ENCODE results near the gene ATP2B3.

The ATP2B3 gene

DNA sequence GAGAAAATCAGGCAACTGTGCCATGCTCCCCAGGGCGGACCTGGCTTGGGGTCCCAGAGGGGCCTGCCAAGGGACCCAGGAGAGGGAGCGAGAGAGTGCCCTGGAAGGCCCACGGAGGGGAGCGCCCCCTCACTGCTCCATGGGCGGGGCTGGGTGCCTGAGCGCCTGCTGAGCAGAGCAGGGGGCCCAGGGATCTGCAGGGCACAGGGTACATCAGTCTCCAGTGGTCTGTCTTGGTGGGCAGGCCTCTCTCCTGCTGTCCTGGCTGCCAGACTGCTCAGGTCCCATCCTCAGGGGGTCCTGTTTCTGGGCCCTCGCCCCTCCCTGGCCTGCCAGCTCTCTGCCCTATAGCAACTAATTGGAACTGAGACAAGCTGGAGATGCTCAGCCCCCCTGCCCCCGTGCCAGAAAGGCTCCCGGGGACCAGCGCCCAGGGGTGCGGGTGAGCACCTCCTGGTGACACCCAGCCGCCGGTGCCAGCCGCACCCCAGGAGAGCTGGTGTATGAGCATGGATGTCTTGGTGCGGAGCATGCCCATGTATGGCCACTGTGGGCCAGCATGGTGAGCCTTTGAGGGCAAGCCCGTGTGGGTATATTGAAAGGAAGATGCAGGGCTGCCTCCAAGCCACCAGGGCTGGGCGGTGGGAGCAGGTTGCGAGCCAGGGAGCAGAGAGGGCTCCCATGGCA, 21.4 kb upstream of the ATP2B3 start:
- Histone ChIP-seq H3K4me1 (ENCODE audit: control insufficient read depth in 2 of 2, insufficient read depth in 2 of 2, low read length in 2 of 2) (no peaks in the 10 kb centered on the region), H3K36me3 (ENCODE audit: control insufficient read depth in 2 of 2, insufficient read depth in 2 of 2, low read length in 2 of 2) (no peaks in the 10 kb centered on the region), H3K27me3 (ENCODE audit: control insufficient read depth in 2 of 2, insufficient read depth in 2 of 2, low read length in 2 of 2) (peaks cover 0 to 3% of the 10 kb centered on the region in 2 donors), H3K9me3 (ENCODE audit: control insufficient read depth in 2 of 2, low read length in 2 of 2) (no peaks in the 10 kb centered on the region), H3K9ac (ENCODE audit: low read depth in 1 of 2, low read length in 2 of 2) (no peak overlapping the region), H3K4me3 (ENCODE audit: low read length in 2 of 2) (no peak overlapping the region), H3K27ac (ENCODE audit: low read depth in 2 of 2, low read length in 2 of 2) (no peak overlapping the region)

DNA sequence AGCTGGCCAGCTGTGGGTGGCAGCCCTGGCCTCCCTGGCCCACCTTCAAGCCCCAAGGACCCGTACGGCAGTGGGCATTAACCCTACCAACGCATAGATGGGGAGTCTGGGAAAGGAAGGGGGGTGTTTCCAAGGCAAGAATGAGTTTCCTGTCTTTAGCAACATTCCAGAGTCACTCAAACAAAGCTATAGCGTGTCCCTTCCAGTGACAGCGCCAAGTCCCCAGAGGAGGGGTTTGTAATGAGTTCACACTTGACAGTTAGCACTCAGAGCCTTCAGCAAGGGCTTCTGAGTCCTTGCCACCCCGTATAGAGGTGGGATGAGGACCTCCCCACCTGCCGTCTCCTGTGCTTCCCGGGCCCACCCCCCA, 20.9 kb upstream of the ATP2B3 start:
- peaks cover 0 to 3% of the 10 kb centered on the region in 2 donors for H3K27me3 ChIP-seq (ENCODE audit: control insufficient read depth in 2 of 2, insufficient read depth in 2 of 2, low read length in 2 of 2)
- no peak overlapping the region for H3K27ac ChIP-seq (ENCODE audit: low read depth in 2 of 2, low read length in 2 of 2)
- H3K4me1 ChIP-seq (ENCODE audit: control insufficient read depth in 2 of 2, insufficient read depth in 2 of 2, low read length in 2 of 2): no peaks in the 10 kb centered on the region
- no peaks in the 10 kb centered on the region for H3K9me3 ChIP-seq (ENCODE audit: control insufficient read depth in 2 of 2, low read length in 2 of 2)
- no peak overlapping the region for H3K4me3 ChIP-seq (ENCODE audit: low read length in 2 of 2)
- H3K36me3 ChIP-seq (ENCODE audit: control insufficient read depth in 2 of 2, insufficient read depth in 2 of 2, low read length in 2 of 2): no peaks in the 10 kb centered on the region
- no peak overlapping the region for H3K9ac ChIP-seq (ENCODE audit: low read depth in 1 of 2, low read length in 2 of 2)

DNA sequence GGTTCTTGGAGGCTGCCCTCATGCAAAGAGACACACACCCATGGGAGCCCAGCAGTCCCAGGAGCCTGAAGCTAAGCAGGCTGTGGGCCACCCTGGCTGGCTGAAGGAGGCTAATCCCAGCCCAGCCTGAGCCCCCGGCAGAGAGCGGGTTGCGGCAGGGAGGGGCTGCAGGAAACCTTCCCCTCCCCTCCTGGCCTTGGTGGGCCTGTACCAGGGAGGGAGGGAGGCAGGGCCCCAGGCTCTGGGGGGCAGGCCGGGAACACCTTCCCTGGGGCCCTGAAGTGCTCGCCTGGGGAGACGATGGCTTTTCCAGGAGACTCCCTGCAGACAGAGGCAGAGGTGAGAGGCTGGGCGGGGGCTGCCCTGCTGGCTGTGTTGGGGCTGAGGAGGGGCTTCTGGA, 19.0 kb upstream of the ATP2B3 start:
- no peak overlapping the region for H3K9ac ChIP-seq (ENCODE audit: low read depth in 1 of 2, low read length in 2 of 2)
- no peaks in the 10 kb centered on the region for H3K4me1 ChIP-seq (ENCODE audit: control insufficient read depth in 2 of 2, insufficient read depth in 2 of 2, low read length in 2 of 2)
- peaks cover 0 to 3% of the 10 kb centered on the region in 2 donors for H3K27me3 ChIP-seq (ENCODE audit: control insufficient read depth in 2 of 2, insufficient read depth in 2 of 2, low read length in 2 of 2)
- H3K36me3 ChIP-seq (ENCODE audit: control insufficient read depth in 2 of 2, insufficient read depth in 2 of 2, low read length in 2 of 2): no peaks in the 10 kb centered on the region
- no peak overlapping the region for H3K4me3 ChIP-seq (ENCODE audit: low read length in 2 of 2)
- no peak overlapping the region for H3K27ac ChIP-seq (ENCODE audit: low read depth in 2 of 2, low read length in 2 of 2)
- H3K9me3 ChIP-seq (ENCODE audit: control insufficient read depth in 2 of 2, low read length in 2 of 2): no peaks in the 10 kb centered on the region

DNA sequence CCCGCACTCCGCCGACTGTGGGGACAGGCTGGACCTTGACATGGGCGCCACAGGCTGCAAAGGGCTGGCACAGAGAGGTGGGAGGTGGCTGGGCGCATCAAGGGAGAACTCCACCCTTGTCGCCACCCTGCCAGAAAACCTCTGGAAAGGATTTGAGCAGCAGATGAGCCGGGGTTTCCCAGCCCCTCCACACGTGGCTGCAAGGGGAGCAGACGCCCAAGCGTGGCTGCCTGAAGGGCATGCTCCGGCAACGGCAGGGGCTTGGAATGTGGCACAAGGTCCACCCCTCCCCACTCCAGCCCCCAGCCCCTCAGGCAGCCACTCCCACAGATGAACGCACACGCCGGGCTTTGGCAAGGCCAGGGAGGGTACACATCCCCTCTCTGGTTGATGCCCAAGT, 18.1 kb upstream of the ATP2B3 start:
- Histone ChIP-seq H3K27me3 (ENCODE audit: control insufficient read depth in 2 of 2, insufficient read depth in 2 of 2, low read length in 2 of 2) (peaks cover 0 to 3% of the 10 kb centered on the region in 2 donors), H3K4me3 (ENCODE audit: low read length in 2 of 2) (no peak overlapping the region), H3K9ac (ENCODE audit: low read depth in 1 of 2, low read length in 2 of 2) (no peak overlapping the region), H3K27ac (ENCODE audit: low read depth in 2 of 2, low read length in 2 of 2) (no peak overlapping the region), H3K9me3 (ENCODE audit: control insufficient read depth in 2 of 2, low read length in 2 of 2) (no peaks in the 10 kb centered on the region), H3K4me1 (ENCODE audit: control insufficient read depth in 2 of 2, insufficient read depth in 2 of 2, low read length in 2 of 2) (no peaks in the 10 kb centered on the region), H3K36me3 (ENCODE audit: control insufficient read depth in 2 of 2, insufficient read depth in 2 of 2, low read length in 2 of 2) (no peaks in the 10 kb centered on the region)

DNA sequence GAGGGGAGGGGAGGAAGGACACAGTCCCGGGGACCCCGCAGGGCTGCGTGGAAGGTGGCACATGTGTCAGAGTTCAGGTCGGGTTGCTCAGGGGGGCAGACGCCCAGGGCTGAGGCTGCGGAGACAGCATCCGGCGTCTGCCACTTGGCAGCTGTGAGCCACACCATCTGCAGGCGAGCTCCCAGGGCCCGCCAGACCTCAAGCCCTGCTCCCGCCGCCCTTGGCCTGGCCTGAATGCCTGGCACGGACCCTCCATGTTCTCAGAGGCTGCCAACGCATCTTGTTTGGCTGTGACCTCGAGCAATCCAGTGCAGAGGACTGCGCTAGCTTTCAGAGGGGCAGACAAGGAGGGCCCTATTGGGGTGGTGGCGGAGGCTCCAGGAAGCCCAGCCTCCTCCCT, 17.6 kb upstream of the ATP2B3 start:
- Histone ChIP-seq H3K9ac (ENCODE audit: low read depth in 1 of 2, low read length in 2 of 2) (no peak overlapping the region), H3K4me3 (ENCODE audit: low read length in 2 of 2) (no peak overlapping the region), H3K4me1 (ENCODE audit: control insufficient read depth in 2 of 2, insufficient read depth in 2 of 2, low read length in 2 of 2) (no peaks in the 10 kb centered on the region), H3K27ac (ENCODE audit: low read depth in 2 of 2, low read length in 2 of 2) (no peak overlapping the region), H3K9me3 (ENCODE audit: control insufficient read depth in 2 of 2, low read length in 2 of 2) (no peaks in the 10 kb centered on the region), H3K27me3 (ENCODE audit: control insufficient read depth in 2 of 2, insufficient read depth in 2 of 2, low read length in 2 of 2) (peaks cover 0 to 3% of the 10 kb centered on the region in 2 donors), H3K36me3 (ENCODE audit: control insufficient read depth in 2 of 2, insufficient read depth in 2 of 2, low read length in 2 of 2) (no peaks in the 10 kb centered on the region)

DNA sequence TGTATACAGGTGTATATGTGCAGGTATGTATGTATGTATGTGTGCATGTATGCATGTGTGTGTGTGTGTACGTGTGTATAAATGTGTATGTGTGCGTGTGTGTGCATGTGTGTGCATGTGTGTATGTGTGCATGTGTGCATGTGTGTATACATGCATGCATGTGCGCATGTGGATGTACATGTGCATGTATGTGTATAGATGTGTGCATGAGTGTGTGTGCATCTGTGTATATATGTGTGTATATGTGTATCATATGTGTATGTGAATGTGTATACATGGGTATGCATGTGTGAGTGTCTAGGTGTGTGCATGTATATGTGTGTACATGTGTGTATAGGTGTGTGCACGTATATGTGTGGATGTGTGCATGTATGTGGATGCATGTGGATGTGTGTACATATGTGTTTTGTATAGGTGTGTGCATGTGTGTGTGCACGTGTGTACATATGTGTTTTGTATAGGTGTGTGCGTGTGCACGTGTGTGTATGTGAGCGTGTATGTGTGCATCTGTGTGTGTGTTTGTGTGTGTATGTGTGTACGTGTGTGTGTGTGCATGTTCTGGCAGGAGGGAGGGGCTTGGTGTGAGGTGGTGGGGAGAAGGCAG, 16.7 kb upstream of the ATP2B3 start:
- Histone ChIP-seq H3K27ac (ENCODE audit: low read depth in 2 of 2, low read length in 2 of 2) (no peak overlapping the region), H3K4me1 (ENCODE audit: control insufficient read depth in 2 of 2, insufficient read depth in 2 of 2, low read length in 2 of 2) (no peaks in the 10 kb centered on the region)

DNA sequence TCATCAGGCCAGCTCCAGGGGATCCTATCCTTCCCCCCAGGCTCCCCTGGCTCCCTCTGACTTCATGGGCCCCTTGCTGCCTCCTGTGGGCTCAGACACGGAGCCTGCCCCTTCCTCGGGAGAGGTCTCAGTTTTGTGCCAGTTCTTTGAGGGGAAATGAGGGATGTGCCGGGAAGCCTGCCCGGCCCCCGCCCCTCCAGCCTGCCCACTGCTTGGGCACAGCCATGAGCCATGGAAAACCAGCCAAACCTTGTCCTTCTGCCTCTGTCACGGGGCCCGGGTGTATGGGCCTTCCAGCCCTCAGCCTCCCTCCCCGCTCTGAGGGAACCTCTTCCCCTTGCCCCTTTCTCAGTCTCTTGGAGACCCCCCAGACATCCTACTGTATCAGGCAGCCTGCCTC, 15.9 kb upstream of the ATP2B3 start:
- H3K36me3 ChIP-seq (ENCODE audit: control insufficient read depth in 2 of 2, insufficient read depth in 2 of 2, low read length in 2 of 2): no peaks in the 10 kb centered on the region
- no peaks in the 10 kb centered on the region for H3K9me3 ChIP-seq (ENCODE audit: control insufficient read depth in 2 of 2, low read length in 2 of 2)
- H3K4me1 ChIP-seq (ENCODE audit: control insufficient read depth in 2 of 2, insufficient read depth in 2 of 2, low read length in 2 of 2): no peaks in the 10 kb centered on the region
- H3K27ac ChIP-seq (ENCODE audit: low read depth in 2 of 2, low read length in 2 of 2): no peak overlapping the region
- H3K4me3 ChIP-seq (ENCODE audit: low read length in 2 of 2): no peak overlapping the region
- no peaks in the 10 kb centered on the region for H3K27me3 ChIP-seq (ENCODE audit: control insufficient read depth in 2 of 2, insufficient read depth in 2 of 2, low read length in 2 of 2)
- no peak overlapping the region for H3K9ac ChIP-seq (ENCODE audit: low read depth in 1 of 2, low read length in 2 of 2)

More for the DNA sequence above, 16.7 kb upstream of the ATP2B3 start:
- Histone ChIP-seq H3K9ac (ENCODE audit: low read depth in 1 of 2, low read length in 2 of 2) (no peak overlapping the region), H3K4me3 (ENCODE audit: low read length in 2 of 2) (no peak overlapping the region), H3K9me3 (ENCODE audit: control insufficient read depth in 2 of 2, low read length in 2 of 2) (no peaks in the 10 kb centered on the region), H3K36me3 (ENCODE audit: control insufficient read depth in 2 of 2, insufficient read depth in 2 of 2, low read length in 2 of 2) (no peaks in the 10 kb centered on the region), H3K27me3 (ENCODE audit: control insufficient read depth in 2 of 2, insufficient read depth in 2 of 2, low read length in 2 of 2) (no peaks in the 10 kb centered on the region)

DNA sequence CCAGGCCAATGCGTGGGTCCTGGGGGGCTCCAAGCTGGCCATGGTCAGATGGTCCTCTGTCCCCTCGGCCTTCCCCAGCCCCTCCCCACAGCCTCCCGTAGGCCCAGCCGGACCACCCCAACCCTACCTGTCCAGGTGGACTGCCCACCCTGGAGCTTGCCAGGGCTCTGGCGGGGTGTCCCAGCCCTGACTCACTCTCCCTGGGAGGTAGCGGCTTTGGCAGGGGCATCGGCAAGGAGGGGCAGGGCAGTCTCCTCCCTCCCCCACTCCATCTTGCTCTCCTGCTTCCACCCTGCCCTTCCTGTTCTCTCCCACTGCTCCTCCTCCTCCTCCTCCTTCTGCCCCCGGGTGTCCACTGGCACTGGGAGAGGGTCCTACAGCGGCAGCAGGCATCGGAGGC, 15.3 kb upstream of the ATP2B3 start:
- Histone ChIP-seq H3K4me1 (ENCODE audit: control insufficient read depth in 2 of 2, insufficient read depth in 2 of 2, low read length in 2 of 2) (no peaks in the 10 kb centered on the region), H3K36me3 (ENCODE audit: control insufficient read depth in 2 of 2, insufficient read depth in 2 of 2, low read length in 2 of 2) (no peaks in the 10 kb centered on the region), H3K27me3 (ENCODE audit: control insufficient read depth in 2 of 2, insufficient read depth in 2 of 2, low read length in 2 of 2) (peaks cover 0 to under 1% of the 10 kb centered on the region in 2 donors), H3K4me3 (ENCODE audit: low read length in 2 of 2) (no peak overlapping the region), H3K9ac (ENCODE audit: low read depth in 1 of 2, low read length in 2 of 2) (no peak overlapping the region), H3K9me3 (ENCODE audit: control insufficient read depth in 2 of 2, low read length in 2 of 2) (no peaks in the 10 kb centered on the region), H3K27ac (ENCODE audit: low read depth in 2 of 2, low read length in 2 of 2) (no peak overlapping the region)

DNA sequence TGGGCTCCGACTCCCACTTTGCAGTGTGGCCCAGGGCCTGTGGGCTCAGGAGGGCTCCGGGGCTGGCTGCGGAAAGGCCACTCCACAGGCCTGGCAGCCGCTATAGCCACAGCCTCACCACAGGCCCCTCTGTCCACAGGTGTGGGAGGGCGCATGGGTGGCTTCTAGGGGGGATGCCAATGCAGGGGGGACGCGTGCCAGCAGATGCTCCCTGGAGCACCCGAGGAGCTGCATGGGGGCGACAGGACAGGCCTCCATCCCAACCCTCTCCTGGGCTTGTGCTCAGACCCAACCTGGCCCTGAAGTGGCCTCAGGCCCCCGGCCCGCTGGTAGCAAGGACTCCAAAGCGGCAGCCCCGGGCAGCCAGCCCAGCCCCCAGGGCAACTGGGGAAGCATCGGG, 14.6 kb upstream of the ATP2B3 start:
- H3K9ac ChIP-seq (ENCODE audit: low read depth in 1 of 2, low read length in 2 of 2): no peak overlapping the region
- peaks cover 0 to 4% of the 10 kb centered on the region in 2 donors for H3K27me3 ChIP-seq (ENCODE audit: control insufficient read depth in 2 of 2, insufficient read depth in 2 of 2, low read length in 2 of 2)
- H3K9me3 ChIP-seq (ENCODE audit: control insufficient read depth in 2 of 2, low read length in 2 of 2): no peaks in the 10 kb centered on the region
- H3K4me3 ChIP-seq (ENCODE audit: low read length in 2 of 2): no peak overlapping the region
- H3K27ac ChIP-seq (ENCODE audit: low read depth in 2 of 2, low read length in 2 of 2): no peak overlapping the region
- H3K4me1 ChIP-seq (ENCODE audit: control insufficient read depth in 2 of 2, insufficient read depth in 2 of 2, low read length in 2 of 2): no peaks in the 10 kb centered on the region
- no peaks in the 10 kb centered on the region for H3K36me3 ChIP-seq (ENCODE audit: control insufficient read depth in 2 of 2, insufficient read depth in 2 of 2, low read length in 2 of 2)

DNA sequence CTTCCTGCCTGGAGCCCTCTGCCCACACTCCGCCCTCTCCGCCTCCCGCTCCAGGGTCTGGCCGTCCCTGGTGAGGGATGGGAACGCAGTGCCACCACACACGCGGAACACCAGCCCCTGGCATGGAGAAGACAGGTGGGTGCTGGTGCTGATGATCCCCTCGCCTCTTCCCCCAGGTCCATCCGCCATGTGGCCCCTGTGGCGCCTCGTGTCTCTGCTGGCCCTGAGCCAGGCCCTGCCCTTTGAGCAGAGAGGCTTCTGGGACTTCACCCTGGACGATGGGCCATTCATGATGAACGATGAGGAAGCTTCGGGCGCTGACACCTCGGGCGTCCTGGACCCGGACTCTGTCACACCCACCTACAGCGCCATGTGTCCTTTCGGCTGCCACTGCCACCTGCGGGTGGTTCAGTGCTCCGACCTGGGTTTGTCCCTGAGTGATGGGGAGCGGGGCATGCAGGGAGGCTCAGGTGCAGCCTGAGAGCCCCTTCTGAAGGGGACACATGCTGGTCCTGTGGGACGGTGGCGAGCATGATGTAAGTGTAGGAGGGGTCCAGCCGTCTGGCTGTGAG, 12.9 kb upstream of the ATP2B3 start:
- Histone ChIP-seq H3K4me1 (ENCODE audit: control insufficient read depth in 2 of 2, insufficient read depth in 2 of 2, low read length in 2 of 2) (no peaks in the 10 kb centered on the region), H3K9ac (ENCODE audit: low read depth in 1 of 2, low read length in 2 of 2) (no peak overlapping the region), H3K9me3 (ENCODE audit: control insufficient read depth in 2 of 2, low read length in 2 of 2) (no peaks in the 10 kb centered on the region), H3K4me3 (ENCODE audit: low read length in 2 of 2) (no peak overlapping the region), H3K36me3 (ENCODE audit: control insufficient read depth in 2 of 2, insufficient read depth in 2 of 2, low read length in 2 of 2) (no peaks in the 10 kb centered on the region), H3K27me3 (ENCODE audit: control insufficient read depth in 2 of 2, insufficient read depth in 2 of 2, low read length in 2 of 2) (peaks cover 2 to 4% of the 10 kb centered on the region in 2 donors), H3K27ac (ENCODE audit: low read depth in 2 of 2, low read length in 2 of 2) (no peak overlapping the region)
